Keratinocyte (primary cell): ENCODE results near the gene TOR1B. TPM values are rescaled to one million over a fixed set of nuclear protein-coding genes. Genes with fewer than 3 reads are reported as not detected.

ENCODE experiments used
- DNase-seq: peaks from one replicate; pipeline ENCODE4 v3.0.0-alpha.2; 2011; ENCODE audit warnings: low read depth, missing footprints, low spot score
- FAIRE-seq: peaks from 2 replicates; lab custom pipeline; 2011; peaks lifted over from hg19 to GRCh38; lab: Jason Lieb, UNC
- H2AFZ ChIP-seq: 2 replicates; pipeline ENCODE4 v1.6.0; 2012; ENCODE audit warnings: low read length, control low read depth, inconsistent platforms; ENCODE audit not compliant: control insufficient read depth
- H3K27ac ChIP-seq: 2 replicates; pipeline ENCODE4 v1.5.1; 2011; ENCODE audit warnings: low read length; ENCODE audit not compliant: control insufficient read depth, insufficient read depth
- H3K27me3 ChIP-seq: 3 replicates; pipeline ENCODE4 v1.6.0; 2011; ENCODE audit warnings: low read length; ENCODE audit not compliant: control insufficient read depth, insufficient read depth; ENCODE audit errors: extremely low read depth
- H3K36me3 ChIP-seq, 2 experiments: 2 replicates in 1 of 2; 3 replicates in 1 of 2; pipeline ENCODE4 v1.5.1; 2011; ENCODE audit warnings: low read length in 2 of 2, mild to moderate bottlenecking in 1 of 2; ENCODE audit not compliant: control insufficient read depth in 2 of 2, insufficient read depth in 2 of 2; ENCODE audit errors: extremely low read depth in 1 of 2
- H3K4me1 ChIP-seq: 3 replicates; pipeline ENCODE4 v1.5.1; 2011; ENCODE audit warnings: low read length; ENCODE audit not compliant: control insufficient read depth, insufficient read depth; ENCODE audit errors: extremely low read depth
- H3K4me2 ChIP-seq: 3 replicates; pipeline ENCODE4 v1.6.0; 2011; ENCODE audit warnings: low read depth, low read length; ENCODE audit not compliant: control insufficient read depth, insufficient read depth; ENCODE audit errors: extremely low read depth
- H3K4me3 ChIP-seq, 3 experiments: fragments of 200-600 bp in 1 of 3; sonication (generic) in 1 of 3; 2 replicates in 2 of 3; 3 replicates in 1 of 3; pipeline ENCODE4 v1.5.1; 2011 to 2016; ENCODE audit warnings: low read length in 3 of 3, mild to moderate bottlenecking in 3 of 3, control low read depth in 2 of 3, inconsistent platforms in 1 of 3, low read depth in 1 of 3, mixed read lengths in 1 of 3, mixed run types in 1 of 3, moderate library complexity in 1 of 3; ENCODE audit not compliant: control insufficient read depth in 2 of 3, insufficient read depth in 2 of 3; ENCODE audit errors: extremely low read depth in 1 of 3
- H3K79me2 ChIP-seq: 2 replicates; pipeline ENCODE4 v1.6.0; 2012; ENCODE audit warnings: low read length; ENCODE audit not compliant: control insufficient read depth, insufficient read depth
- H3K9ac ChIP-seq: 3 replicates; pipeline ENCODE4 v1.6.0; 2011; ENCODE audit warnings: low read length; ENCODE audit not compliant: control insufficient read depth, insufficient read depth; ENCODE audit errors: extremely low read depth
- H3K9me1 ChIP-seq: 3 replicates; pipeline ENCODE4 v1.6.0; 2011; ENCODE audit warnings: low read length; ENCODE audit not compliant: control insufficient read depth, insufficient read depth; ENCODE audit errors: extremely low read depth
- H3K9me3 ChIP-seq: 2 replicates; pipeline ENCODE4 v1.5.1; 2012; ENCODE audit warnings: low read depth, low read length; ENCODE audit not compliant: control insufficient read depth
- H4K20me1 ChIP-seq: 3 replicates; pipeline ENCODE4 v1.6.0; 2011; ENCODE audit warnings: low read length; ENCODE audit not compliant: control insufficient read depth, insufficient read depth; ENCODE audit errors: extremely low read depth
- EZH2 ChIP-seq: IDR thresholded peaks from one replicate; pipeline ENCODE4 v1.6.1; 2012; ENCODE audit warnings: inconsistent platforms, mild to moderate bottlenecking, low read length, moderate library complexity
- dilution Hi-C: fragments of 300-500 bp; cut with MboI; formaldehyde crosslinking; loops from one replicate; pipeline ENCODE4 v1.7.0; 2020; ENCODE audit warnings: low sequenced_read_pairs; ENCODE audit not compliant: extremely low pct_ligation_motif_present
- polyA plus RNA-seq, 5 experiments: library from polyadenylated mRNA; depleted of rRNA in 3 of 5; stranded (reverse) in 3 of 5; stranded (forward) in 1 of 5; unstranded in 1 of 5; fragments of >200 nt; gene quantifications; 1 replicate in 1 of 5; 2 replicates in 3 of 5; 3 replicates in 1 of 5; pipeline versions ENCODE4 v1.2.1 to v1.2.3, GENCODE V29; 2011 to 2012; ENCODE audit warnings: missing spikeins in 2 of 5, low read depth in 1 of 5, low replicate concordance in 1 of 5
- TF ChIP-seq, protein P1 (sequence below), 3 experiments: IDR thresholded peaks in 1 of 3; conservative IDR thresholded peaks in 1 of 3; optimal IDR thresholded peaks in 1 of 3; 2 replicates in 2 of 3; 3 replicates in 1 of 3; pipeline versions ENCODE3 to v1.5.1; 2011; ENCODE audit warnings: low read length in 3 of 3, mild to moderate bottlenecking in 3 of 3, moderate library complexity in 2 of 3, control low read depth in 1 of 3, inconsistent platforms in 1 of 3; ENCODE audit not compliant: insufficient read depth in 2 of 3; ENCODE audit errors: extremely low read depth in 1 of 3

The TOR1B gene
- polyA plus RNA-seq, 1 donor (not counting 4 experiments of a cell fraction or from before 2014, with no cell fraction given) = 24.2 TPM

DNA sequence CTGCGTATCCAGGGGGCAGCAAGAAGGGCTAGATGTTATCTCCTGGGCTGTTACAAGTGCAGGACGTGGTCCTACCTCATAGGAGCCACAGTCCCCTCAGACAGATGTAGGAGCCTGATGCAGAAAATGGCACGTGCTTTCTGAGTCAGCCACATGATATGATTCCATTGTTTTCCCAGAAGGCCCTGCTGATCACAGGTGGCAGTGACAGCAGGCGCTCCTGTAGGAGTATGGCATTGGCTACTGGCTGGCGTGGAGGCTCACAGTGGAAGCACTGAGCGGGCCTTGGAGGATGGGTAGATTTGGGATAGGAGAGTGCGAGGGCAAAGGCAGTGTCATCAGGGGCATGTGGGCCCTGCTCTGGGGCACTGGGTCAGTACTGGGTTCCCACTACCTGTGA is 54.2 kb downstream of the TOR1B start:
- Histone ChIP-seq H3K27me3 (no peaks in the 10 kb centered on the region), H3K9ac (no peak overlapping the region), H3K4me1 (no peaks in the 10 kb centered on the region), H3K4me2 (no peak overlapping the region), H3K9me1 (no peaks in the 10 kb centered on the region), H4K20me1 (no peaks in the 10 kb centered on the region), H3K9me3 (no peaks in the 10 kb centered on the region), H3K79me2 (no peaks in the 10 kb centered on the region), H3K4me3 (no peak overlapping the region), H3K36me3 (peaks cover 19 to 23% of the 10 kb centered on the region in 2 experiments), H2AFZ (no peak overlapping the region), H3K27ac (no peak overlapping the region)
- no peak for DNase-seq
- TF ChIP-seq, protein P1, sequence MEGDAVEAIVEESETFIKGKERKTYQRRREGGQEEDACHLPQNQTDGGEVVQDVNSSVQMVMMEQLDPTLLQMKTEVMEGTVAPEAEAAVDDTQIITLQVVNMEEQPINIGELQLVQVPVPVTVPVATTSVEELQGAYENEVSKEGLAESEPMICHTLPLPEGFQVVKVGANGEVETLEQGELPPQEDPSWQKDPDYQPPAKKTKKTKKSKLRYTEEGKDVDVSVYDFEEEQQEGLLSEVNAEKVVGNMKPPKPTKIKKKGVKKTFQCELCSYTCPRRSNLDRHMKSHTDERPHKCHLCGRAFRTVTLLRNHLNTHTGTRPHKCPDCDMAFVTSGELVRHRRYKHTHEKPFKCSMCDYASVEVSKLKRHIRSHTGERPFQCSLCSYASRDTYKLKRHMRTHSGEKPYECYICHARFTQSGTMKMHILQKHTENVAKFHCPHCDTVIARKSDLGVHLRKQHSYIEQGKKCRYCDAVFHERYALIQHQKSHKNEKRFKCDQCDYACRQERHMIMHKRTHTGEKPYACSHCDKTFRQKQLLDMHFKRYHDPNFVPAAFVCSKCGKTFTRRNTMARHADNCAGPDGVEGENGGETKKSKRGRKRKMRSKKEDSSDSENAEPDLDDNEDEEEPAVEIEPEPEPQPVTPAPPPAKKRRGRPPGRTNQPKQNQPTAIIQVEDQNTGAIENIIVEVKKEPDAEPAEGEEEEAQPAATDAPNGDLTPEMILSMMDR (optimal IDR thresholded peaks at IDR 0.05 in 1 of 3, IDR thresholded peaks at IDR 0.05 in 1 of 3, conservative IDR thresholded peaks at IDR 0.05 in 1 of 3; ENCODE audit: extremely low read depth in 1 of 3, insufficient read depth in 2 of 3, low read length in 3 of 3) = no peak
- no peak for TF ChIP-seq EZH2
- no peak for FAIRE-seq
- dilution Hi-C loops = no loop called here

DNA sequence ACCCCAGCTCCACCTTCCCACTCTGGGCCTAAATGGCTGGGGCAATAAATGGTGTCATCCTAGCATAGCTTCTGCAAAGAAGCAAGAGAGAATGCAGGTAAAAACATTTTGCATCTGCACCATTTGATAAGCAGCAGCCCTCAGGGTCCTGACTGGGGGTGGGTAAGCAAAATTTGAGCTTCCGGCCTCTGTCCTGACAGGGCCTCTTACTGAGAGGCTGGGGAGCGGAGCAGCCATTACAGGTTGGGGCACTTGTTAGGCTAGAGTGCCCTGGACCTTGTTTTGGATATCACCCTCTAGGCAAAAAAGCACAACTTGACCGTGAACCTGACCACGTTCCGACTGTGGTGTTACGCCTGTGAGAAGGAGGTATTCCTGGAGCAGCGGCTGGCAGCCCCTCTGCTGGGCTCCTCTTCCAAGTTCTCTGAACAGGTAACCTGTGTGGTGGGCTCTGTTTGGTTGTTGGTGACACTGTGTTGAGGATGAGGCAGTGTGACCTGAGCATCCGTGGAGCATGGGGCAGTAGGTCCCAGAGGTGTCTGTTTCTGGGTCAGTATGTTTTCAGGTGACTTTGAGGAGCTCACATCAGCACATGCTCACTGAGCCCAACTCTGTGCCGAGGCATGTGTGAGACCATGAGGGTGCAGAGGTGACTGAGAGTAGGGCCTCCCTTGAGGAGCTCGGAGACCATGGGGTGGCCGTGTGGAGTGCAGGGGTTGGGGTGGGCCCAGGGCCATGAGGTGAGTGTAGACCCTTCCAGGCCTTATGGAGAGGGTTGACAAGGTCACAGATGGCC is 55.4 kb downstream of the TOR1B start:
- Histone ChIP-seq H3K79me2 (no peaks in the 10 kb centered on the region), H2AFZ (no peak overlapping the region), H3K4me1 (peaks cover 6% of the 10 kb centered on the region), H3K36me3 (peaks cover 18 to 23% of the 10 kb centered on the region in 2 experiments), H3K4me3 (no peak overlapping the region), H3K9ac (no peak overlapping the region), H3K9me1 (no peaks in the 10 kb centered on the region), H3K9me3 (no peaks in the 10 kb centered on the region), H4K20me1 (no peaks in the 10 kb centered on the region), H3K4me2 (no peak overlapping the region), H3K27me3 (no peaks in the 10 kb centered on the region), H3K27ac (no peak overlapping the region)
- dilution Hi-C loops = no loop called here
- FAIRE-seq (no peak), DNase-seq (no peak)
- TF ChIP-seq EZH2 = no peak
- TF ChIP-seq, protein P1 (optimal IDR thresholded peaks at IDR 0.05 in 1 of 3, IDR thresholded peaks at IDR 0.05 in 1 of 3, conservative IDR thresholded peaks at IDR 0.05 in 1 of 3; ENCODE audit: extremely low read depth in 1 of 3, insufficient read depth in 2 of 3, low read length in 3 of 3) = no peak

Other genes starting within 250 kb of the TOR1B start
- gene C9orf50, start 182.1 kb upstream of the TOR1B start, polyA plus RNA-seq = not detected in 3 replicates
- gene NTMT1, start 177.0 kb upstream of the TOR1B start, polyA plus RNA-seq = 46.0 to 50.2 TPM (median 48.2 TPM) in 3 replicates
- 16.3 to 23.8 TPM (median 23.7 TPM) in 3 replicates for gene ASB6, start 161.0 kb upstream of the TOR1B start, polyA plus RNA-seq
- 0.06 to 0.19 TPM in 2 of 3 replicates, not detected in the other for gene PRRX2, start 137.5 kb upstream of the TOR1B start, polyA plus RNA-seq
- gene PTGES, start 50.1 kb upstream of the TOR1B start, polyA plus RNA-seq = 16.3 to 34.1 TPM (median 19.7 TPM) in 3 replicates
- 60.6 to 76.1 TPM (median 61.5 TPM) in 3 replicates for gene TOR1A, start 21.0 kb downstream of the TOR1B start, polyA plus RNA-seq
- gene C9orf78, start 32.1 kb downstream of the TOR1B start, polyA plus RNA-seq = 37.4 to 69.9 TPM (median 66.5 TPM) in 3 replicates
- gene USP20, start 32.3 kb downstream of the TOR1B start, polyA plus RNA-seq = 6.4 to 10.0 TPM (median 9.1 TPM) in 3 replicates
- gene FNBP1, start 240.0 kb downstream of the TOR1B start, polyA plus RNA-seq = 4.4 to 9.6 TPM (median 6.6 TPM) in 3 replicates